HG03045 (cell line): Measurements from ENCODE around the gene HK3.

Experiments used
- ATAC-seq: cut with Tn5 transposase; IDR thresholded peaks from one replicate; pipeline ENCODE4 v1.9.1; 2021; ENCODE audit warnings: mild to moderate bottlenecking, moderate library complexity; ENCODE audit not compliant: unreplicated experiment

Gene HK3, protein sequence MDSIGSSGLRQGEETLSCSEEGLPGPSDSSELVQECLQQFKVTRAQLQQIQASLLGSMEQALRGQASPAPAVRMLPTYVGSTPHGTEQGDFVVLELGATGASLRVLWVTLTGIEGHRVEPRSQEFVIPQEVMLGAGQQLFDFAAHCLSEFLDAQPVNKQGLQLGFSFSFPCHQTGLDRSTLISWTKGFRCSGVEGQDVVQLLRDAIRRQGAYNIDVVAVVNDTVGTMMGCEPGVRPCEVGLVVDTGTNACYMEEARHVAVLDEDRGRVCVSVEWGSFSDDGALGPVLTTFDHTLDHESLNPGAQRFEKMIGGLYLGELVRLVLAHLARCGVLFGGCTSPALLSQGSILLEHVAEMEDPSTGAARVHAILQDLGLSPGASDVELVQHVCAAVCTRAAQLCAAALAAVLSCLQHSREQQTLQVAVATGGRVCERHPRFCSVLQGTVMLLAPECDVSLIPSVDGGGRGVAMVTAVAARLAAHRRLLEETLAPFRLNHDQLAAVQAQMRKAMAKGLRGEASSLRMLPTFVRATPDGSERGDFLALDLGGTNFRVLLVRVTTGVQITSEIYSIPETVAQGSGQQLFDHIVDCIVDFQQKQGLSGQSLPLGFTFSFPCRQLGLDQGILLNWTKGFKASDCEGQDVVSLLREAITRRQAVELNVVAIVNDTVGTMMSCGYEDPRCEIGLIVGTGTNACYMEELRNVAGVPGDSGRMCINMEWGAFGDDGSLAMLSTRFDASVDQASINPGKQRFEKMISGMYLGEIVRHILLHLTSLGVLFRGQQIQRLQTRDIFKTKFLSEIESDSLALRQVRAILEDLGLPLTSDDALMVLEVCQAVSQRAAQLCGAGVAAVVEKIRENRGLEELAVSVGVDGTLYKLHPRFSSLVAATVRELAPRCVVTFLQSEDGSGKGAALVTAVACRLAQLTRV

GRCh38 chr5:176899296-176899891 is at the start of gene HK3:
Gene HK3, minus strand, starts transcription at chr5:176899346. Its CDS starts 3,187 bp downstream, at chr5:176896159.
- ATAC-seq = no peak

GRCh38 chr5:176948458-176948857 is 49.3 kb upstream of the HK3 start:
- no peak for ATAC-seq

DNA sequence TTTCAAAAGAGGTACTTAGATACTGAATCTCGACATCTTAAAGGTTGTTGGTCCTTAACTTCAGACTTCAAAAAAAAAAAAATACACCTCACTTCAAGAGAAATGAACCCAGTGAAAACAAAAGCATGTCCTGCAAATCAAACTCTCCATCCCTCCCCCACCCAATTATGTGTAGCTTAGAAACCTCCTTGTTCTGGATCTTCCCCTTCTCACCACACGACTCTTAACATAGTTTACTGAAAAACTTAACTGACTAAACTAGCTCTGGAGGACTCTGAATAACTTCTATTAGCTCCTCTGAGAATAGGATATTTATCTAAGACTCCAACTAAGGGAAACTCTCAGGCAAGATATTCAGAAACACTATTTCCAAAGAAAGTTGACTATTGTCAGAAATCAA is 48.7 kb upstream of the HK3 start:
- ATAC-seq = no peak

GRCh38 chr5:176944268-176944667 is 45.1 kb upstream of the HK3 start:
- no peak for ATAC-seq

DNA sequence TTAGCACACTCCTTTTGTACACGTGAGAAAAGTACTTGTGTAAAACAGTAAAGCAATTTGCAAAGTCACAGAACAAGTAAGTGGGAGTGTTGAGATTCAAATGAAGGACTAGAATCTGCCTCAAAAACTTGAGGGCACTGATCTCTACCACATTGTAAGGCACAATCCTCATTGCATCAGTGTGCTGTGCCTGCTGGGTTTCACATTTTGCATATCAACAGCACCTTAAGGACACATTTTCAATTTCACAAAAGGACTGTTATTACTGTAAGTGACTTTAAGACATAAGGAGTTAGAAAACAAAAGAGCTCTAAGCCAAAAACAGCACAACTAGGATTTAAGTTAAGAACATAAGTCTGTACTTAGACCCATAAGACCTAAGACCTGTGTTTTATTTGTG is 44.7 kb upstream of the HK3 start:
- no peak for ATAC-seq

- no peak for ATAC-seq
Measured at GRCh38 chr5:176941951-176942350, 42.8 kb upstream of the HK3 start.

DNA sequence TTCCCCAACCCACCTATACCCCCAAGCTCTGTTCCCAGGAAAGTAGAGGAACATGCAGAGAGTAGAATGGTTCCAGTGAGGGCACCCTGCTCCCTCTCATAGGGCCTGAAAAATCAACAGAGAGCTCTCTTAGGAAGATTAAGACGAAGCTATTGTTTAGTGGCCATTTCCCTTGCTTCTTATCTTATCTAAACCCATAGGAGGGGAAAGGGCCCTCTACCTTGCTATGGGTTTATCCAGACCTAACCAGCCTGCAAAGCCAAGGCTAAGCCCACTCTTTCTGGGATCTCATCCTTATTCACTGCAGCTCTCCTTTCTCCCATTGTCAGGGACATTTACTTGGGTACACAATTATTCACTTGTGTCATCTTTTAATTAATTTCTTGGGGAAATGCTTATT is 39.3 kb upstream of the HK3 start:
- no peak for ATAC-seq

GRCh38 chr5:176935017-176935416 is 35.9 kb upstream of the HK3 start:
- ATAC-seq = no peak

- ATAC-seq = no peak
Measured at GRCh38 chr5:176934309-176934930, 35.3 kb upstream of the HK3 start.

- ATAC-seq = no peak
Measured at GRCh38 chr5:176929654-176930053, 30.5 kb upstream of the HK3 start.

- ATAC-seq = no peak
Measured at GRCh38 chr5:176927562-176927961, 28.4 kb upstream of the HK3 start.

DNA sequence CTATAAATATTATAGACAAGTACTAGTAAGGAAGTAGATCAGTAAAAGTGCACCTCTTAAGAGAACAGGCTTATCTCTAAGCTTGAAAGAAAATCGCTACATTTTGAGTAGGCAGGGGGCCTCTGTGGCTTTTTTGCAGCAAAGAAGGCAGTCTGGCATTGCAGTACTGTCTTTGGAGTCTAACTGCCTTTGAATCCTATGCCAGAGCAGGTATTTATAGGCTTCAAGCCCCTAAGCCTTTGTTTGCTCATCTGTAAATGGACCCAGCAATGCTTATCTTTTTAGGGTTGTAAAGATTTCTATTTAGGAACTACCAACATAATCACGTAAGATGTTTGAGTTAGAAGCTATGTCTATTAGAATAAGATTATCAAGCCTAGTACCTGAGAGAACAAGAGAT is 23.7 kb upstream of the HK3 start:
- no peak for ATAC-seq

DNA sequence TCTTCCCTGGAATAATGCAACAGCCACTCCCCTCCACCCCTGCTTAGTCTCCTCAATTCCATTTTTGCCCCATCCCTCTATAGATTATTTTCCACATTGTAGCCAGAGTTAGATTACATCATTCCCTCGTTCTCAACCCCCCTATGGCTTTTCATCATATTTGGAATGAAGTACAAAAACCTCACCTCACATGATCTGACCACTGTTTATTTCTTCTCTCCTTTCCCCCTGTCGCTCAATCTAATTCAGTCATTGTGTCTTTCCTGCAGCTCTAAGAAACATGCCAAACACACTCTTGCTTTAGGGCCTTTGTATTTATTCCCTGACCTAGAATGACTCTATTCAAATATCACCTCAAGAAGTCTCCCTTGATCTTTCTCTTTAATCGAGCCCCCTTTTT is 22.6 kb upstream of the HK3 start:
- no peak for ATAC-seq

DNA sequence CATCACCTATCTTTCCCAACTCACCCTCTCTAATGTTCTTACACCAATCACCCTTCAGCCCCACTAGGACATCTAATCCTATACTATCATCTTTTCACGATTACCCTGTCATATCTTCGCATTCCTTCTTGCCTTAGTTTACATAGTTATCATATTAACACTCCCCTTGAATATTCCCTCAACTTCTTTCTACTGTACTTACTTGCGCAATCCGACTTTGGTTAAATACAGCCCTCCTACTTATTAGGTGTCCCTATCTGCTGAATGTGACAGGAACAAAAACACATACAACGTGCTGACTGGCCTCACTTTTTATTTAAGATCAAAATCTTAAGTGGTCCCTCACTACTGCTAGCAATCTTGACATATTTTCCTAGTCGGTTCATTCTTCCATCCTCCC is 19.5 kb upstream of the HK3 start:
- no peak for ATAC-seq

- no peak for ATAC-seq
Measured at GRCh38 chr5:176916337-176916736, 17.2 kb upstream of the HK3 start.

DNA sequence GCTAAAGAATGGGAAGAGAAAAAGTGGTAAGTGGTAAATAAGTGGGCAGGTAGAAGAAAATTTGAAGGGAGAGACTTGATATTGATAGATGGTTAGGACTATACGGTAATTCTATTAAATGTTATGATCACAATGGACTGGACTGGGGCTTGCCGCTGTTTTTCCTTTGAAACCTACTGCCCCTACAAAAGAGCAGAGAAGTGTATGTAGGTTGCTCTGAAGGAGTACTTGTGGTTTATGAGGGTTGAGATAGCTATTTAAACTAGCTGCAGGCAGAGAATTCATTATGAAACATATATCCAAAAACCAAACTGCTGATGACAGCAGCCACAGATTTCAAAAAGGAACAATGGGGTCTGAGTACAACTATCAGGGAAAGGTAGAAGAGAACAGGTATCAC is 16.8 kb upstream of the HK3 start:
- no peak for ATAC-seq

- ATAC-seq = no peak
Measured at GRCh38 chr5:176912115-176912514, 13.0 kb upstream of the HK3 start.

DNA sequence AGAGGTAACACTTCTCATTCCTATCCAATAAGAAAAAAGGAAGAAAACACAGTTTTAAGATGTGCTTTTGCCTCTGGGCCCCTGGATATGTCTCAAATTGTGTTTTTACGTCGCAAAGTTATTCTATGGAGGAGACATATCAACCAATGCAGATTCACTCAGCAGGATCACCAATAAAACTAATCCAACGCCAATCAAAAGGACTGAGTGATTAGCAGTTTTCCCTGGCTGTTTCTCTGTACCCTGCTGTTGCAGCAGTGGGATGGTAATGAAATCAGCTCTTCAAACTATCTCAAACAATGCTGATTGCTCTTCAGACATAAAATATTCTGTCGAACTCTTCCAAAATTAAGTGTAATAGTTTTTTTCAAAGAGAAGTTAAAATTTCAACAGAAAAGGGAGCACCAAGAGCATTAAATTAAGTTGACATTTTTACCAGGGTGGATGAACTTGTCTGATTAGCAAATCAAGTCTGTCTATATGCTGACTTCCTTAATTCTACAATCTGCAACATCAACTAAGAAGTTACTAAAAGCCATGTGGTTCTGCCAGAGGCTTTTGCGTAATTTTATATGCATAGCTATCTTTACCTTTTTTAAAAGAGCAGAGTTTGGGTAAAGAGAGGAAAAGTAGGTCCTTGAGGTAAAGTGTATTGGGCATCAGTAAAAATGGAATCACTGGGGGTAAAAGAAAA is 9.7 kb upstream of the HK3 start:
- ATAC-seq = no peak

- ATAC-seq = no peak
Measured at GRCh38 chr5:176906796-176907195, 7.7 kb upstream of the HK3 start.

DNA sequence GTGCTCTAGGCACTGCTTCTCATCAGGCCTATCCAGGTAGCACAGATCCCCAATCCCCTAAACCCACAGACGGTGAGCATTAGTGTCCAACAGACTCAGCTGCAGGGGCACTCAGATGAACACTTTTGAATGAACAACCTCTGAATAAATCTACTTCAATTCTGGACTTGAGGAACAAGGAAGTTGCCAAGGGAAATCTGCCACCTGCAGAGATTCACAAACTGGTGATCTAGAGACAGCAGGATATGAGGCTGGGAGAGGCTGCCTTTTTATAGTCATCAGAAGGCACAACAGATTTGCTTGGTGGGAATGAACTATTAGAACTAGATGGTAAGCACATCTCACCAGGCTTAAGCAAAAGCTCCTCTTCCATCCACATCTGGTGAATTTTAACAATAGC is 7.0 kb upstream of the HK3 start:
- ATAC-seq = no peak

DNA sequence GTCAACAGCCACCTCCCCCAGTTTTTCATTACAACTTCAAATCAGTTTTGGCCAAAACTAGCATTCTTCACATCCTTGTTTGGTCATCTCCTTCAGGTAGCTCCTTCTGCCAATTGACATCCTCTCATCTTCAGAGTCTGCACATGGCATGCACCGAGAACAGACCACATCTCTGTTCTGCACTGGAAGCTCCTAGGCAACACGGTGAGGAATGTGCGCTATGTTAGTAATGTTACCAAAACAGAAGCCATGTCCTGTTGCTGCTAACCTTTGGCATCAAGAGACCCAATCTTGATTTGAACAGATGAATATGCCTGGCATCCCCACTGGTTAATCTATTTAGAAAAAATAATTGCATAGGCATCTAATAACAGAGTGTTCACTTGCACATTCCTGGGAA is 5.1 kb upstream of the HK3 start:
- ATAC-seq = no peak
